Panc1 (cell line): ENCODE measurements around the gene SYAP1. TPM values are rescaled to one million over a fixed set of nuclear protein-coding genes. Genes with fewer than 3 reads are reported as not detected.
A peak's percentile ranks its signal among the peaks of the same experiment; 100 is the strongest.
"Not testable (repeated sequence)": the region's sequence is repeated elsewhere in the genome, so short reads cannot be mapped to it uniquely, and the experiment has no call there.

Experiments
- ATAC-seq: fragments of 200-7000 bp; cut with Tn5 transposase; 2 replicates; pipeline ENCODE4 v1.9.1; 2020; ENCODE audit warnings: mild to moderate bottlenecking, moderate library complexity
- BruUV-seq: library from RNA; stranded (reverse); fragments of 400-500 nt; replicated peaks from 2 replicates; lab custom pipeline; 2021; lab: Mats Ljungman, UMichigan
- CTCF ChIA-PET: fragments of 300-600 bp; sonication (Branson Sonifier 250); formaldehyde crosslinking; loops from one replicate; lab custom pipeline; 2022; ENCODE audit warnings: antibody characterized with exemption; lab: Charles Lee
- POLR2A ChIA-PET: fragments of 300-600 bp; sonication (Branson Sonifier 250); formaldehyde crosslinking; loops from one replicate; lab custom pipeline; 2022; ENCODE audit warnings: antibody characterized with exemption; lab: Charles Lee
- DNase-seq: peaks from one replicate; pipeline ENCODE4 v3.0.0-alpha.2; 2010; ENCODE audit warnings: low read depth, low spot score
- H3K27ac ChIP-seq: 2 replicates; pipeline ENCODE4 v1.5.1; 2011; ENCODE audit warnings: mild to moderate bottlenecking, low read length, inconsistent platforms
- H3K27me3 ChIP-seq: fragments of 200-500 bp; sonication (Bioruptor generic); 2 replicates; pipeline ENCODE4 v1.6.0; 2014; ENCODE audit warnings: low read length, inconsistent platforms; ENCODE audit not compliant: control insufficient read depth, insufficient read depth
- H3K36me3 ChIP-seq: fragments of 200-500 bp; sonication (Bioruptor generic); 2 replicates; pipeline ENCODE4 v1.5.1; 2014; ENCODE audit warnings: inconsistent platforms, mild to moderate bottlenecking, low read length, moderate library complexity; ENCODE audit not compliant: control insufficient read depth, insufficient read depth
- H3K4me1 ChIP-seq: 2 replicates; pipeline ENCODE4 v1.5.1; 2011; ENCODE audit warnings: inconsistent platforms, mild to moderate bottlenecking, low read length, moderate library complexity; ENCODE audit not compliant: control insufficient read depth, insufficient read depth
- H3K4me3 ChIP-seq, 2 experiments: 2 replicates each; pipeline ENCODE4 v1.5.1; 2011 to 2012; ENCODE audit warnings: low read depth in 2 of 2, low read length in 2 of 2, mild to moderate bottlenecking in 2 of 2, inconsistent platforms in 1 of 2, moderate library complexity in 1 of 2
- H3K9me3 ChIP-seq: fragments of 200-500 bp; sonication (Bioruptor generic); 2 replicates; pipeline ENCODE4 v1.5.1; 2014; ENCODE audit warnings: low read depth, mild to moderate bottlenecking, inconsistent platforms, low read length, moderate library complexity; ENCODE audit not compliant: control insufficient read depth, insufficient read depth
- POLR2AphosphoS5 ChIP-seq: IDR thresholded peaks from 2 replicates; pipeline ENCODE4 v1.6.1; 2012; ENCODE audit warnings: mild to moderate bottlenecking, low read depth, low read length, moderate library complexity
- SIN3A ChIP-seq: IDR thresholded peaks from 2 replicates; pipeline ENCODE4 v1.6.1; 2012; ENCODE audit warnings: low read depth, mild to moderate bottlenecking, low read length, moderate library complexity, borderline replicate concordance; ENCODE audit not compliant: insufficient read depth
- TCF7L2 ChIP-seq: IDR thresholded peaks from 2 replicates; pipeline ENCODE4 v1.6.1; 2011; ENCODE audit warnings: mild to moderate bottlenecking, low read depth, low read length, inconsistent platforms
- in situ Hi-C: cut with HindIII; loops from 2 replicates; pipeline ENCODE4 v1.10.0; 2016; ENCODE audit warnings: low sequenced_read_pairs, low pct_unique_long_range_greater_than_20kb
- intact Hi-C: fragments of 100-400 bp; cut with micrococcal nuclease; formaldehyde crosslinking; loops from one replicate; pipeline ENCODE4 v1.10.0; 2022; ENCODE audit not compliant: unreplicated experiment
- total RNA-seq: library from RNA; stranded (reverse); gene quantifications from one replicate; pipeline ENCODE4 v1.2.1, GENCODE V29; 2021; ENCODE audit not compliant: unreplicated experiment
- TF ChIP-seq, protein P1 (sequence below): fragments of 450-650 bp; IDR thresholded peaks from 2 replicates; pipeline ENCODE4 v1.5.1; 2017; ENCODE audit warnings: mild to moderate bottlenecking
- TF ChIP-seq, protein P2 (sequence below), 2 experiments: IDR thresholded peaks; 2 replicates each; pipeline ENCODE4 v1.6.1; 2011 to 2012; ENCODE audit warnings: low read depth in 2 of 2, control low read depth in 1 of 2, low read length in 1 of 2, mild to moderate bottlenecking in 1 of 2, moderate library complexity in 1 of 2; ENCODE audit not compliant: insufficient read depth in 1 of 2

SYAP1 gene
- total RNA-seq, 1 experiment from 2014 or later: 23.4 TPM

DNA sequence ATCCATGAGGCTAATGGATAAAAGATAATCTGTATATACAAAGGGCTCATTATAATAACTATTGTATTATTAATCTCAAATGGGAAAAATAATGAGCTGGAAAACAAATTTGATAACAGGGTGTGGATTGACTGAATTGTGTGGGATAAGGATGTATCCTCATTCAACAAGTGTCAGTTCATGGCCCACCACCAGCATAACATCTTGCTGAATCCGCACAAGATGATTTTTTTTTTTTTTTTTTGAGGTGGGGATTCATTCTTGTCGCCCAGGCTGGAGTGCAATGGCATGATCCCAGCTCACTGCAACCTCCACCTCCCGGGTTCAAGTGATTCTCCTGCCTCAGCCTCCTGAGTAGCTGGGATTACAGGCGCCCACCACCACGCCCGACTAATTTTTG is 3.8 kb upstream of the SYAP1 start:
- H3K4me3 ChIP-seq, CTCF ChIA-PET, POLR2A ChIA-PET, H3K9me3 ChIP-seq, DNase-seq, intact Hi-C loops, in situ Hi-C loops, H3K27ac ChIP-seq, BruUV-seq, H3K27me3 ChIP-seq, ATAC-seq, H3K4me1 ChIP-seq, H3K36me3 ChIP-seq: not testable (repeated sequence)

DNA sequence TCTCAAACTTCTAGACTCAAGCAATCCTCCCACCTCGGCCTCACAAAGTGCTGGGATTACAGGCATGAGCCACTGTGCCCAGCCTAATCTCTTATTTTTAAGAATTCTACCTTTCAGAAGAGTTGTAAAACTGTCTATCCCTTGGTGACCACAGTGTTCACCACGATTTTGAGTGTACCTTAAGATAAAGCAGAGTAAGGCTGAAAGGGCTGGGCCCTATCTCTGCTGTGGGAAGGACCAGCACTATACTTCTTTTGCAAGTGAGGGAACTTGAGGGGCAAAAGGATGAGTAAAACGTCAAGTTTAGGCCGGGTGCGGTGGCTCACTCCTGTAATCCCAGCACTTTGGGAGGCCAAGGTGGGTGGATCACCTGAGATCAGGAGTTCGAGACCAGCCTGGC is 3.0 kb upstream of the SYAP1 start:
- BruUV-seq, H3K9me3 ChIP-seq, in situ Hi-C loops, H3K4me1 ChIP-seq, H3K27ac ChIP-seq, H3K4me3 ChIP-seq, H3K36me3 ChIP-seq, POLR2A ChIA-PET, H3K27me3 ChIP-seq, intact Hi-C loops, CTCF ChIA-PET, DNase-seq, ATAC-seq: not testable (repeated sequence)

DNA sequence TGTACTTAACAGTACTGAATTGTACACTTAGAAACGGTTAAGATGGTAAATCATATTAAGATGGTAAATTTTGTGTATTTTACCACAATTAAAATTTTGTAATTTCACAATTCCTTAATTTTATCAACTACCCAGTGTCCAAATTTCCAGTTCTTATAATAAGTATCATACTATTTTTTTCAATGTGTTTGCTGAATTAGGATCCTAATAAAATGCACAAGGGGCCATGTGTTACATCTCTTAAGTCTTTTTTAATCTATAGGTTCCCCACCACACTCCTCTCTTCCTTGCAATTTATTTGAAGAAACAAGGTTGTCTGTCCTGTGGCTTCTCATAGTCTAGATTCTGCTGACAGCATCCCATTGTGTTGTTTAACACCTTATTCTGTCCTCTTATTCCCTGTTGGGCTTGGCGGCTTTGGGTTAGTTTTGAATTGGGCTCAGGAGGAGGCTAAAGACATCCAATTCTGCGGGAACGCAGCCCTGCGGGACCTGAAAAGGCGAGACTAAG is 533 bp upstream of the SYAP1 start:
- ChIA-PET CTCF (no interaction called here), POLR2A (no interaction called here)
- TSS peak; percentile 99 for BruUV-seq
- in situ Hi-C loops: no loop called here
- ATAC-seq (no peak), DNase-seq (no peak)
- Histone ChIP-seq H3K4me1 (no peaks in the 10 kb centered on the region), H3K27ac (peak overlapping the region; percentile 91), H3K36me3 (peaks cover 2% of the 10 kb centered on the region; the same call in 1 of the 2 replicates), H3K4me3 (peak overlapping the region; percentile 62 to 71), H3K9me3 (no peaks in the 10 kb centered on the region), H3K27me3 (no peaks in the 10 kb centered on the region)
- no peak for TF ChIP-seq SIN3A
- TF ChIP-seq POLR2AphosphoS5: no peak
- TF ChIP-seq, protein P1, sequence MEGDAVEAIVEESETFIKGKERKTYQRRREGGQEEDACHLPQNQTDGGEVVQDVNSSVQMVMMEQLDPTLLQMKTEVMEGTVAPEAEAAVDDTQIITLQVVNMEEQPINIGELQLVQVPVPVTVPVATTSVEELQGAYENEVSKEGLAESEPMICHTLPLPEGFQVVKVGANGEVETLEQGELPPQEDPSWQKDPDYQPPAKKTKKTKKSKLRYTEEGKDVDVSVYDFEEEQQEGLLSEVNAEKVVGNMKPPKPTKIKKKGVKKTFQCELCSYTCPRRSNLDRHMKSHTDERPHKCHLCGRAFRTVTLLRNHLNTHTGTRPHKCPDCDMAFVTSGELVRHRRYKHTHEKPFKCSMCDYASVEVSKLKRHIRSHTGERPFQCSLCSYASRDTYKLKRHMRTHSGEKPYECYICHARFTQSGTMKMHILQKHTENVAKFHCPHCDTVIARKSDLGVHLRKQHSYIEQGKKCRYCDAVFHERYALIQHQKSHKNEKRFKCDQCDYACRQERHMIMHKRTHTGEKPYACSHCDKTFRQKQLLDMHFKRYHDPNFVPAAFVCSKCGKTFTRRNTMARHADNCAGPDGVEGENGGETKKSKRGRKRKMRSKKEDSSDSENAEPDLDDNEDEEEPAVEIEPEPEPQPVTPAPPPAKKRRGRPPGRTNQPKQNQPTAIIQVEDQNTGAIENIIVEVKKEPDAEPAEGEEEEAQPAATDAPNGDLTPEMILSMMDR: no peak
- intact Hi-C loops: no loop called here

DNA sequence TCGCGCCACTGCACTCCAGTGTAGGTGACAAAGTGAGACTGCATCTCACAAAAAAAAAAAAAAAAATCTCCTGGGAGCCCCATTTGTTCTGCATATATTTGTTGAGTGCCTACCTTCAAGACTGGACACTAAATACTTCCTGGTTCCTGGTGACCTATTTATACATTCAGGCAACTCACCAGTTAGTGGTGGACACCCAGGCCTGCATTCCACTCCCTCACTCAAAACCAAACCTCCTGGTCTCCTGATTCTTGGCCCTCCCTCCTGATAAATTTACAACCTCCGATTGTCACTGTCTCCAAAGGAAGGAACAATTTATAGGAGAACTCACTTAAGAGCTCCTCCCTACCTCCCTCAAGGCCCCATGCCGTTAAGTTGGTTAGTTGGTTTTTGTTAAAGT is 3.1 kb downstream of the SYAP1 start:
- DNase-seq (no peak), ATAC-seq (no peak)
- Histone ChIP-seq H3K27ac (no peak overlapping the region), H3K9me3 (no peaks in the 10 kb centered on the region), H3K36me3 (peaks cover 2% of the 10 kb centered on the region; the same call in 1 of the 2 replicates), H3K4me1 (no peaks in the 10 kb centered on the region), H3K27me3 (no peaks in the 10 kb centered on the region), H3K4me3 (no peak overlapping the region)
- BruUV-seq: no TSS peak
- ChIA-PET POLR2A (interaction anchor here (0.6 kb wide), 1 partner anchor 98 kb away, joined by 12 read pairs; no protein-coding TSS in a partner anchor), CTCF (no interaction called here)
- in situ Hi-C loops (no loop called here), intact Hi-C loops (no loop called here)
- TF ChIP-seq, protein P1: no peak
- TF ChIP-seq, protein P2, sequence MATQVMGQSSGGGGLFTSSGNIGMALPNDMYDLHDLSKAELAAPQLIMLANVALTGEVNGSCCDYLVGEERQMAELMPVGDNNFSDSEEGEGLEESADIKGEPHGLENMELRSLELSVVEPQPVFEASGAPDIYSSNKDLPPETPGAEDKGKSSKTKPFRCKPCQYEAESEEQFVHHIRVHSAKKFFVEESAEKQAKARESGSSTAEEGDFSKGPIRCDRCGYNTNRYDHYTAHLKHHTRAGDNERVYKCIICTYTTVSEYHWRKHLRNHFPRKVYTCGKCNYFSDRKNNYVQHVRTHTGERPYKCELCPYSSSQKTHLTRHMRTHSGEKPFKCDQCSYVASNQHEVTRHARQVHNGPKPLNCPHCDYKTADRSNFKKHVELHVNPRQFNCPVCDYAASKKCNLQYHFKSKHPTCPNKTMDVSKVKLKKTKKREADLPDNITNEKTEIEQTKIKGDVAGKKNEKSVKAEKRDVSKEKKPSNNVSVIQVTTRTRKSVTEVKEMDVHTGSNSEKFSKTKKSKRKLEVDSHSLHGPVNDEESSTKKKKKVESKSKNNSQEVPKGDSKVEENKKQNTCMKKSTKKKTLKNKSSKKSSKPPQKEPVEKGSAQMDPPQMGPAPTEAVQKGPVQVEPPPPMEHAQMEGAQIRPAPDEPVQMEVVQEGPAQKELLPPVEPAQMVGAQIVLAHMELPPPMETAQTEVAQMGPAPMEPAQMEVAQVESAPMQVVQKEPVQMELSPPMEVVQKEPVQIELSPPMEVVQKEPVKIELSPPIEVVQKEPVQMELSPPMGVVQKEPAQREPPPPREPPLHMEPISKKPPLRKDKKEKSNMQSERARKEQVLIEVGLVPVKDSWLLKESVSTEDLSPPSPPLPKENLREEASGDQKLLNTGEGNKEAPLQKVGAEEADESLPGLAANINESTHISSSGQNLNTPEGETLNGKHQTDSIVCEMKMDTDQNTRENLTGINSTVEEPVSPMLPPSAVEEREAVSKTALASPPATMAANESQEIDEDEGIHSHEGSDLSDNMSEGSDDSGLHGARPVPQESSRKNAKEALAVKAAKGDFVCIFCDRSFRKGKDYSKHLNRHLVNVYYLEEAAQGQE (IDR thresholded peaks at IDR 0.05; ENCODE audit: insufficient read depth in 1 of 2, low read depth in 2 of 2, low read length in 1 of 2): no peak
- TF ChIP-seq SIN3A (no peak), POLR2AphosphoS5 (no peak), TCF7L2 (no peak)
